Measurements from ENCODE around the gene CHRNA1.

The CHRNA1 gene

DNA sequence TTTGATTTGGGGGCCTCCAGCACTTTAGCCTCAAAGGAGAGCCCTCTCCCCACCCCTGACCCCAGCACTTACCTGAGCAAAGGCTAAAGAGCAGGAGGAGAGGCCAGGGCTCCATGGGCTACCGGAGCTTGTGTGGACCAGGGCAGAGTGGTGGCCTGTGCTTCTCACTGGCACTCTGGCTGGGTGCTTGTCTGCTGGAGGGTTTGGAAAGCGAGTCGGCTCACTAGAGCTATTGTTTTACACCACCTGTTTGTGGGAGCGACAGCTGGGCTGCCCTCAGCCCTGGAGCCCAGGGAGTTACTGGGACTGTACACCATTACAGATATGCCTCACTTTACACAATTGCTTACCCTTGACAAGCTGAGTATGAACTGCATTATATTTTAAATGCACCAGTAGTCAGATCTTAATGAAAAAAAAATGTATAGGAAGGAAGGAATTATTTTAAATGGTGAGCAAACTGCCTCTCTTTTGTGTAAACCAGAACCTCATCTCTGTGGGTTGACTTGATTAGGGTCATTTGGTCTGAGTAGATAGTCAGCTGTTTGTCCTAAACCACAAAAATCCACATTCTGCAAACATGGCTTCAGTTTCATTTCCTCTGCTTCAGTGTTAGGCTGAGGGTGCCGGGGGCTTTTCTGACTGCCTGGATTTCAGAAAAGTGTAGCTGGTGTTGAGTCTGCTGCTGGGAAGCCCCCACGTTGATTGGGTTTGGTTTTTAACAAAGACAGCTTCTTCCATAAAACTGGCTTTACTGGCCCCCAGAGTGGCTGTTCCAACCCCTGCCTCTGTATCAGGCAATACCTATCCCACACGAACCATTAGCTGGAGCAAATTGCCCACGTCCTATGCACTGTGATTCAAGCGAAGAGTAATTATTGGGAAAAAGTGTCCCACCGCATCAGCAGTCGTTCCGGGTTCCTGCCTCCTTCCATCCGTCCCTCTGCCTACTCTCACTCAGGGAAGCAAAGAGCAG, at the start of gene CHRNA1:
Gene CHRNA1 (minus strand): TSS at position 193 of the 976 bp plus-strand sequence. CDS start 78 bp downstream, at position 115.
- ATAC-seq, result no peak
- no peak for DNase-seq (ENCODE audit: low spot score in 2 of 2)
- no peak within 1 kb of the TSS for H3K27ac Mint-ChIP-seq
- no peaks in the 10 kb centered on the region for H3K9me3 Mint-ChIP-seq
- H3K4me1 Mint-ChIP-seq, result no peaks in the 10 kb centered on the region
- no peak within 1 kb of the TSS for H3K4me3 Mint-ChIP-seq
- H3K36me3 Mint-ChIP-seq, result no peaks in the 10 kb centered on the region

DNA sequence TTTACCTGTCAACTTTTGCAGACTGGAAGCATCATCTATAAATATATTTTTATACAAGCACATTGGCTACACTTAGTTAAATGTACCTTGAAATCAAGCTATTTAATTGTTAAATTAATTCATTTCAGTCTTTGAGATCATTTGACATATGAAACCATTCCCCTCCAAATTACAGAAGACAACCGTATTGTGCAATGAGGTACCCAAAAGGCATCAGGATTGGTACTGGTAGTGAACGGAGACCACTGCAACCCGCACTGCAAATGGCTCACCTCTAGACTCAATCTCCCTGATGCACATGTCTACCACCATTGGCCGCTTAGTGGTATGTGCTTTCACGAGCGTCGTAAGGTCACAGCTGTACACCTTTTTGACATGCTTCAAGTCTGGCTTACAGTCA, 47.8 kb upstream of the CHRNA1 start:
- Mint-ChIP-seq H3K4me1 (no peaks in the 10 kb centered on the region), H3K27ac (no peak overlapping the region), H3K36me3 (no peaks in the 10 kb centered on the region), H3K9me3 (no peaks in the 10 kb centered on the region), H3K4me3 (no peak overlapping the region)
- DNase-seq (ENCODE audit: low spot score in 2 of 2) (no peak), ATAC-seq (no peak)

DNA sequence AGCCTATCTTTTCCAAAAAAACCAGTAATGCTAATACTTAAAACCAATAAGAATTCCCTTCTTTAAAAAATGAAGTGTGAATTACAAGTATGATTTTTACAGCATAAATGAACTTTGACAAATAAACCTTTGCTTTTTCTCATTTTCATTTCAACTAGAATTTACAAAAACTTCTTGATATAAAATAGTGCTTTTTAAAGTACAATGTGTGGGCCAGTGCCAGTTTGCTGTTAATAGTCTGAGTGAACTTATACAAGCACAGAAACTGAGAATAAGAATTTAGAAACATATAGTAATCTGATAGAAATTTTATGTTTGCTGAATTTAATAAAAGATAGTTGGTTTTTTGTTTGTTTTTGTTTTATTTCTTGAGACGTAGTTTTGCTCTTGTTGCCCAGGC, 43.7 kb upstream of the CHRNA1 start:
- Mint-ChIP-seq H3K27ac (no peak overlapping the region), H3K9me3 (no peaks in the 10 kb centered on the region), H3K4me3 (no peak overlapping the region), H3K4me1 (no peaks in the 10 kb centered on the region), H3K36me3 (no peaks in the 10 kb centered on the region)
- no peak for ATAC-seq
- no peak for DNase-seq (ENCODE audit: low spot score in 2 of 2)

DNA sequence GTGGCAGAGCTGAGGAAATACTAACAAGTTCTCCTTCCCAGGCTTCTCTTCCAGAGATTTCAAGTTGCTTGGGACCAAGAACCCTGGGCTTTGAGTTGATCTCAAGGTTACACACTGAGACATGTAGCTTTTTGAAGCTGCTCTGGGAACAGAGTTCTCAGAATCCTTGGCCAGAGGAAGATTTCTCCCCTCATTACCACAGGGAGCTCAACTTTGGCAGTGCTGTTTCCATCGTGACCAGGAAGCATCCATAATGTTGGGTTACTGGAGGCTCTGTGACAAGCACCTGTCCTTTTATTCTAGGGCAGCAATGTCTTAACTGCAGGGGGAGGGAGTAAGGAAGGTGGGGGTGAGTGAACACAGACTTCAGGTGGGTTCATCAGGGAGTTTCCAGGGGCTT, 41.5 kb upstream of the CHRNA1 start:
- H3K9me3 Mint-ChIP-seq, result no peaks in the 10 kb centered on the region
- H3K4me1 Mint-ChIP-seq, result no peaks in the 10 kb centered on the region
- no peak for DNase-seq (ENCODE audit: low spot score in 2 of 2)
- ATAC-seq, result no peak
- no peaks in the 10 kb centered on the region for H3K36me3 Mint-ChIP-seq
- H3K4me3 Mint-ChIP-seq, result no peak overlapping the region
- no peak overlapping the region for H3K27ac Mint-ChIP-seq

DNA sequence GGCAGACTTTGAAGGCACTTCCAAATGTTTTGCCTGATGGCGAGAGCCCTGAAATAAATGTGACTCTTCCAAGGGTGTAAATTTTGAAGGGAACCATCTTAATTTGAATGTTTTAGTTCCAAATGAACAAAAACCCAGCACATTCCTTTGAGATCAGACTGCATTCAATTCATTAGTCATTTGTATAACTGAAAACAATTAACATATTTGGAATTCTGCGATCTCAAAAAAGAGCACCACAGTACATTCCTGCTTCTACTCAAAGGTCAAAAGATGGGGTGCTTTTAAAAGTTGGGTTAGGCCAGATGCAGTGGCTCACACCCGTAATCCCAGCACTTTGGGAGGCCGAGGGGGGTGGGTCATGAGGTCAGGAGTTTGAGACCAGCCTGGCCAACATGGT, 38.2 kb upstream of the CHRNA1 start:
- H3K4me1 Mint-ChIP-seq, result no peaks in the 10 kb centered on the region
- H3K27ac Mint-ChIP-seq, result no peak overlapping the region
- no peak for ATAC-seq
- H3K36me3 Mint-ChIP-seq, result no peaks in the 10 kb centered on the region
- H3K4me3 Mint-ChIP-seq, result no peak overlapping the region
- H3K9me3 Mint-ChIP-seq, result no peaks in the 10 kb centered on the region
- DNase-seq (ENCODE audit: low spot score in 2 of 2), result no peak

DNA sequence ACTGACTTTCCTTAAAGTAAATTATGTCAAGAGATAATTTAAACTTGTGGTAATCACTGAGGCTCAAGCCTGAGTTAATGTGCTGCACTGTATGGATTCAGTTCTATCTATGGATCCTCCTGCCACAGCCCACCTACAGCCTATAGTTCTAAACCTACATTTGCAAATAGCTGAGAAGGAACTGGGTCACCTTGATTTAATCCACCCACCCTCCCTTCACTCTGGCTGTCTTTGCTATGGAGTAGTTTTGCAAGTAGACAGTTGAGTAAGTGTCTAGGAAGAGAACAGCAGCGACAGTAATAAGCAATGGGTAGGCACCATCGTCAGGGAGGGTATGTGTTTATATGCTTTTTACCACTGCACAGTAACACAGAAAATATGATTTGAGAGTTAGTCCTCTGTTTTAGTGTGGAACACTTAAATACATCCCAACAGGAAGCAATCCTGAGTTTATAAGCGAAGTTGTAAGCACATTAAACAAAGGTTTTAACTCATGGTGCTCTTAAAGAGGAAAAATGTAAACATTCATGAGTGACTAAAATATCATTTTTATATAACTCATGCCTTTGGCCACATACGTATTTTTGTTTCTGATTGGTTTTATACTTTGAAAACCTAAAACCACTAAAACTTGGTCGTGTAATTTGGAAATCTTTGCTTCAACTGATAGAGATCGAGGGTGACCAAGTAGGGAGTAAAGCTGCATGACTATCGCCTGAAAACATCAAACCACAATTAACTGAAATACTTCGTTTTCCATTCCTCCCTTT, 36.3 kb upstream of the CHRNA1 start:
- no peak for DNase-seq (ENCODE audit: low spot score in 2 of 2)
- Mint-ChIP-seq H3K27ac (no peak overlapping the region), H3K4me3 (no peak overlapping the region), H3K4me1 (peaks cover 5% of the 10 kb centered on the region), H3K9me3 (no peaks in the 10 kb centered on the region), H3K36me3 (no peaks in the 10 kb centered on the region)
- ATAC-seq, result no peak

DNA sequence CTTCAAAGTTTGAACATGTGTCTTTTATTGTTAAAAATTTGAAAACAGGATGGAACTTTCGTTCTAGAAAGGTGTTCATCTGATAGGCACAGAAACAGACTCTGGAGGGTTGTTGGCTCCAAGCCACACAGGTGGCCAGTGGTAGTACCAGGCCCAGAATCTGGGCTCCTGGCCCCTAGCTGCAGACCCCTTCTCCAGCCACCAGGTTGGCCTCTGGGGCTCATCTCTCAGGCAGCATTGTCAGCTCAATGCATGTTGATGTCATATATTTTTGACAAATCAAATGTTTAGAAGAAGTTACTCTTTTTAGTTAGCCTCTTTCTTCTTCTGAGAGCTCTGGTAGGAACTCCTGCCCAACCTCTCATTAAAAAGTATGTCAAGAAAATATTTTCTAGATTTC, 34.5 kb upstream of the CHRNA1 start:
- no peak overlapping the region for H3K4me3 Mint-ChIP-seq
- H3K9me3 Mint-ChIP-seq, result no peaks in the 10 kb centered on the region
- no peak overlapping the region for H3K27ac Mint-ChIP-seq
- DNase-seq (ENCODE audit: low spot score in 2 of 2) (no peak), ATAC-seq (no peak)
- H3K36me3 Mint-ChIP-seq, result no peaks in the 10 kb centered on the region
- peaks cover 14% of the 10 kb centered on the region for H3K4me1 Mint-ChIP-seq

DNA sequence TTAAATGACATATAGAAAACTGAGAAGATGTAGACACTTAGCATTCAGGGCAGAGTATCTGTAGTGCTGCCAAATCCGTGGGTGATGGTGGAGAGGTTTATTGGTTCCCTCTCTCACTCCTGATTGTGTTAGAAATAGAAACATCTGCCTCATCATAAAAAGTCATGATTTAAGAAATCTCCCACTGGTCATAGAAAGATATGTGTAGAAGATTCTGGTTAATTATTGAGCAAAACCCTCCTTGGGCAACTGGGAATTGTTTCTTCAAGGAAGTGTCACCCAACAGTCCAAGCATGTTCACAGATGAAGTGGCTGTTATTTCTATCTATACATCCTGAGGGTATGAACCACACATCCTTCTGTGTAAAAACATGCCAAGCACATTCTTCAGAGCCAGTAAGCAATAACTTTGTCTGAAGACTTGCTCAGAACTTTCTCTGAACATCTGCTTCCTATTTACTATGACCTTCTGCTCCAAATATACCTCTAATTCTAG, 33.6 kb upstream of the CHRNA1 start:
- Mint-ChIP-seq H3K4me3 (no peak overlapping the region), H3K4me1 (peaks cover 14% of the 10 kb centered on the region), H3K9me3 (no peaks in the 10 kb centered on the region), H3K36me3 (no peaks in the 10 kb centered on the region), H3K27ac (no peak overlapping the region)
- DNase-seq (ENCODE audit: low spot score in 2 of 2) (no peak), ATAC-seq (no peak)

DNA sequence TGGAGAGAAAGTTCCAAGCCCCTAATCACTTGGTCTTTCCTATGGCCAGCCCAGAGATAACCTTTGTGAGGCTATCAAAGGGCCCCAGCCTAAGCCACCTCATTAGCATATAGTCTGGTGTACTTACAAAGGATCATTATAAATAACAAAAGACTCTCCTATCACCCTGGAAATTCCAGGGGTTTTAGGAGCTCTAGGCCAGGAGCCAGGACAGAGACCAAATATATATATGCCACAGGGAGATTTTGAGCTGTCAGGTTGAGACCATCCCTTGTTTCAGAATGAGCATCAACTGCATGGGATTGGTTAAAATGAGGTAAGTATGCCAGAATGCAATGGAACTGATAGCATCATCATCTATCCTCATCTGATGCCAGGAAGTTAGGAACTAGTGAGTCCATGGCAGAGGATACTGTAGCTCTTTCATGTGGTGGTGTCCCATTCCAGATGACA, 32.1 kb upstream of the CHRNA1 start:
- DNase-seq (ENCODE audit: low spot score in 2 of 2) (no peak), ATAC-seq (peak; percentile 27)
- no peaks in the 10 kb centered on the region for H3K36me3 Mint-ChIP-seq
- peaks cover 14% of the 10 kb centered on the region for H3K4me1 Mint-ChIP-seq
- peak overlapping the region; percentile 6 for H3K27ac Mint-ChIP-seq
- H3K4me3 Mint-ChIP-seq, result no peak overlapping the region
- H3K9me3 Mint-ChIP-seq, result no peaks in the 10 kb centered on the region

DNA sequence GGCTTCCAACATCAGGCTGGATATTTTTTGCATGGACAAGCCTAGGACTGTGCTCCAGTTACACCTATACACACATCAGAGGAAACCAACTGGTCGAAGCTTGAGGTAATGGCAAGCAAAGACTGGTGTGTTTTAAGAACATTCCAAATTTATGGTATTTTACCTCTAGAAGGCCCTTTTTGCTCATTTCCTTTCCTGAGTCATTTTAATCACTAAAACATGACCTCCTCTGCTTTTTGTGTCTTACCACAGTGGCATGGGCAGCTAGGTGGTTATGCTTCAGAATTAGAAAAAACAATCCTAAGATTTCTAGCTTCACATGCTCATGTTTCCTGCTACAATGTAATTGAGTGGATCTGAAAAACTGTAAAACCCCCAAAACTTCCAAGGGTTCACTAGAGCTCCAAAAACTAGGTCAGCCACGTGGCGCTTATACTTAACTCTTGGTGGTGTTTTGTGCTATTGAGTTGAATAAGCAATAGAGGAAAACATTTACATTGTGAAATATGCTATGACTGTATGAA, 30.6 kb upstream of the CHRNA1 start:
- no peaks in the 10 kb centered on the region for H3K9me3 Mint-ChIP-seq
- no peak overlapping the region for H3K4me3 Mint-ChIP-seq
- H3K4me1 Mint-ChIP-seq, result peaks cover 14% of the 10 kb centered on the region
- DNase-seq (ENCODE audit: low spot score in 2 of 2) (no peak), ATAC-seq (peak; percentile 82)
- H3K27ac Mint-ChIP-seq, result peak overlapping the region; percentile 40
- H3K36me3 Mint-ChIP-seq, result no peaks in the 10 kb centered on the region

DNA sequence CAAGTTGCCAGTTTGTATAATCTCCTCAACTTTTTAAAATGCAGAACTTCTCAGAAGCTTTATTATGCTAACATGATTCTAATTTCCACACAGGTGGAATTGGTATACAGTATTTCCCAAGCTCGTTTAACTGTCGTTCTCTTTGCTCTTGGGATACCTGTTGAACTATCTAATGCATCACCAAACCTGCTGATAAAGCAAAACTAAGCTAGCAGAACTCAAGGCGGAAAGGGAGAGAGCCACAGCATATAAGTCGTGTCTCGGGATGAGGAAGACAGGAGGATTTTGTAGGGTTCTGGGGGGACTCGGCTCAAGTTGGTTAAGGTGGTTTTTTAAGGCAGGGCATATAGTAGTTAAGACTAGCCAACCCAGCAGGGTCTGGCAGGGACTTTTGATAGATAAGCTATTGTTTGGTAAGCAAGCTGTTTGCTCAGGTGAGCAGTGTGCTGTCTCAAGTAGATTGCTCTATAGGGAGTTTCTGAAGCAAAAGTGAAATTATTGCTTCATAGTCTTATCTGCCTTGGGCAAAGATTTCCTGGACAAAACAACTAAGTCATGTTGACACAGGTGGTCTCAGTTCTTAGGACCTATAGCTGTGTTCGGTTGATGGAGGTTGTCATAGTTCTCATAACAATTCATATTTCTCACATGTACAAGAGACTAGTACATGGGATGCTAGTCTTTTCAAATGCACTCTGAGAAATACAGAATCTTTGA, 28.2 kb upstream of the CHRNA1 start:
- ATAC-seq, result no peak
- H3K36me3 Mint-ChIP-seq, result no peaks in the 10 kb centered on the region
- DNase-seq (ENCODE audit: low spot score in 2 of 2), result peak in 1 of 2 donors; percentile 40
- H3K4me3 Mint-ChIP-seq, result no peak overlapping the region
- peaks cover 21% of the 10 kb centered on the region for H3K4me1 Mint-ChIP-seq
- H3K9me3 Mint-ChIP-seq, result no peaks in the 10 kb centered on the region
- H3K27ac Mint-ChIP-seq, result no peak overlapping the region

DNA sequence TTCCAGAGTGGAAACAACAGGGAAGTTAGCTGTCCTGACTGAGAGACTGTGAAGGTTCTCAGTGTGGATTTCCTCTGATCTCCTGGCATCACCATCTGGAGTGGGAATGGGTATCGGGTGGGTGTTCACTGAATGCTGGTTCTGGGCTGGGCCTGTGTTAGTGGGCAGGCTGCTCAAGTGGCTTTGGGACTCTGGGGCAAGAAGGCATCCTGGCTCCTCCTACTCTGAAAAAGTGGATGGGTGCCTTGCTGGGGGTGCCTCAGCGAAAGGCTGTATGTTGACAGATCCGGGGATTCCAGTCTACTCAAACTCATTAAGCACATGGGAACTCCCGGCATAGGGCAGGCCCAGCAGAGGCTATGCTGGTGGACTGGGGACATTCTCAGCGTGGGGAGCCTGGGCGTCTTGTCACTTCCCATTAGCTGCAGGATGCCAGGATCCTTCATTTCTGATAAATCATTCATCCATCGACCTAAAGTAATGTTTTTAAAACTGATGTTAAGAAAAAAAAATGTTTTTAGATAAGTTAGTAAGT, 27.5 kb upstream of the CHRNA1 start:
- Mint-ChIP-seq H3K27ac (no peak overlapping the region), H3K4me3 (no peak overlapping the region), H3K9me3 (no peaks in the 10 kb centered on the region), H3K4me1 (peaks cover 21% of the 10 kb centered on the region), H3K36me3 (no peaks in the 10 kb centered on the region)
- ATAC-seq, result no peak
- no peak for DNase-seq (ENCODE audit: low spot score in 2 of 2)

DNA sequence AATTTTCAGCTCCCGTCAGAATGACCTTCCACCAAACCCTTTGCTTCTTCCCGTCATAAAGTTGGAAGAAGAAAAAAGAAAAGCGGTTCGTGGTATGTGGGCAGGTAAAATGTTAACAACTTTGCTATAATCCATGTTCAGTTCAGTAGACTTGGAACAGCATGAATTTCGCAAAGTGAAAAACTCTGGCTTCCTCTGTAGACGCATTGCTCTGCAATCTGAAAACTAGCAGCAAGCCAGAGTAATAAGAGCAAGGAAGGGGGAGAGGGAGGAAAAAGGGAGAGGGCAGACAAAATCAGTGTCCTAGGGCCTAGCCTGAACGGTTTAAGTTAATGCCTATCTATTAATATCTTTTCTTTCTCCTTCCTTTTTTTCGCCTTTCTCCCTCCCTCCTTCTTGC, 26.7 kb upstream of the CHRNA1 start:
- Mint-ChIP-seq H3K9me3 (no peaks in the 10 kb centered on the region), H3K4me3 (no peak overlapping the region), H3K36me3 (no peaks in the 10 kb centered on the region), H3K4me1 (peaks cover 20% of the 10 kb centered on the region), H3K27ac (no peak overlapping the region)
- DNase-seq (ENCODE audit: low spot score in 2 of 2), result no peak
- no peak for ATAC-seq

DNA sequence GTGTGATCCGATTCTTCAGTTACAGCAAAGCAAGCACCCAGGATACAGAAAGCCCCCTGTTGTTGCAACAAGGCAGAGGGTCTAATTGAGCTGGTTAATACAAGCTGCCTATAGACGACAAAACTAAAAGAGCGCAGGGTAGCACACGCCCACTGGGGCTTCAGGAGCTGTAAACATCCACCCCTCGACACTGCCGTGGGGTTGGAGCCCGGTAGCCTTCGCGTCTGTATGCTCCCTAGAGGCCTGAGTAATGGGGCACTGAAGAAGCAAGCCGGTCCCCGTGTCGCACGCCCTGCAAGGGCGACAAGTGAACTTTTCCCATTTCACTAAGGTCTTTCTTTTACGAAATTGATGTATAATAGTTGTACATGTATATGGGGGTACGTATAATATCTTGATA, 24.7 kb upstream of the CHRNA1 start:
- Mint-ChIP-seq H3K4me3 (peak overlapping the region; percentile 23), H3K4me1 (peaks cover 7% of the 10 kb centered on the region), H3K27ac (peak overlapping the region; percentile 29), H3K9me3 (no peaks in the 10 kb centered on the region), H3K36me3 (no peaks in the 10 kb centered on the region)
- DNase-seq (ENCODE audit: low spot score in 2 of 2) (no peak), ATAC-seq (no peak)

All from stimulated activated effector memory CD8-positive, alpha-beta T cell treated with anti-CD3 and anti-CD28 coated beads, Interleukin-12 subunit alpha, Interleukin-12 subunit beta, amount 100 ng/mL, for 72 hours (primary cell).